Kidney (tissue), 14 donors: ENCODE results near the gene CD52. TPM values are rescaled to one million over a fixed set of nuclear protein-coding genes. Genes with fewer than 3 reads are reported as not detected.

Experiments
- DNase-seq, 5 donors: peaks; one replicate each; pipeline ENCODE4 v3.0.0-alpha.2; 2013 to 2020
- FAIRE-seq: peaks from 2 replicates; lab custom pipeline; 2012; peaks lifted over from hg19 to GRCh38; lab: Jason Lieb, UNC
- H3K27ac ChIP-seq, 2 donors: one replicate each; pipeline ENCODE4 v1.7.0; 2013; ENCODE audit warnings: low read depth in 2 of 2, low read length in 2 of 2, inconsistent platforms in 1 of 2
- H3K27me3 ChIP-seq: one replicate; pipeline ENCODE4 v1.7.1; 2013; ENCODE audit warnings: low read length, inconsistent platforms; ENCODE audit not compliant: control insufficient read depth, insufficient read depth
- H3K36me3 ChIP-seq, 3 donors: one replicate each; pipeline versions ENCODE4 v1.7.0 to v1.7.1; 2013; ENCODE audit warnings: low read length in 3 of 3, control low read depth in 1 of 3, inconsistent platforms in 1 of 3; ENCODE audit not compliant: insufficient read depth in 3 of 3, control insufficient read depth in 2 of 3
- H3K4me1 ChIP-seq, 3 donors: one replicate each; pipeline versions ENCODE4 v1.7.0 to v1.7.1; 2013; ENCODE audit warnings: low read length in 3 of 3, inconsistent platforms in 1 of 3, low read depth in 1 of 3; ENCODE audit not compliant: control insufficient read depth in 2 of 3, insufficient read depth in 2 of 3
- H3K4me3 ChIP-seq, 3 donors: one replicate each; pipeline versions ENCODE4 v1.7.0 to v1.8.1; 2013; ENCODE audit warnings: low read length in 3 of 3, control low read depth in 1 of 3, inconsistent platforms in 1 of 3
- H3K9ac ChIP-seq, 3 donors: one replicate each; pipeline versions ENCODE4 v1.7.0 to v1.7.1; 2013; ENCODE audit warnings: low read length in 3 of 3, control low read depth in 1 of 3, inconsistent platforms in 1 of 3
- H3K9me3 ChIP-seq, 3 donors: one replicate each; pipeline versions ENCODE4 v1.7.0 to v1.7.1; 2013; ENCODE audit warnings: low read length in 3 of 3, control low read depth in 1 of 3, inconsistent platforms in 1 of 3; ENCODE audit not compliant: control insufficient read depth in 2 of 3, insufficient read depth in 1 of 3
- CTCF ChIP-seq: IDR thresholded peaks from 3 replicates; pipeline ENCODE4 v1.5.1; 2012; ENCODE audit warnings: mild to moderate bottlenecking, moderate library complexity, borderline replicate concordance; ENCODE audit not compliant: insufficient read depth; ENCODE audit errors: extremely low read depth
- intact Hi-C: fragments of 100-400 bp; cut with DNase I; formaldehyde crosslinking; loops from one replicate; pipeline ENCODE4 v1.11.1; 2022
- polyA plus RNA-seq: library from polyadenylated mRNA; stranded (reverse); fragments of 350-450 nt; fragmentation: Illumina TruSeq; extraction: RNeasy Lipid Tissue Mini Kit (QIAGEN cat#74804); gene quantifications from one replicate; pipeline ENCODE4 v1.2.3, GENCODE V29; 2014; ENCODE audit warnings: low read depth, low replicate concordance; ENCODE audit not compliant: insufficient read depth
- total RNA-seq: library from RNA; stranded (reverse); fragmentation: NEBNext Ultra II Directional; extraction: Animal tissue kit (Norgen Biotek cat#: 25700); gene quantifications from one replicate; pipeline ENCODE4 v1.2.1, GENCODE V29; 2021
- donor health status: control.
- donor health status: control.
- donor health status: control.
- donor health status: control.
- donor health status: control.
- donor health status: DM: yes; HTN: yes; CAD: no.
- donor health status: Normal renal cell carcinoma (clear cell type).

CD52 gene
- total and polyA plus RNA-seq, 2 donors from 2014 or later: 13.2 to 30.8 TPM

GRCh38 chr1:26281091-26281958, 36.4 kb upstream of the CD52 start:
- no peak overlapping the region for H3K27ac ChIP-seq
- no peaks in the 10 kb centered on the region for H3K9me3 ChIP-seq
- peaks cover 0 to under 1% (median 0%) of the 10 kb centered on the region in 3 donors for H3K36me3 ChIP-seq
- FAIRE-seq (no peak), DNase-seq (no peak)
- no peak overlapping the region for H3K4me3 ChIP-seq
- peaks cover 7 to 29% (median 28%) of the 10 kb centered on the region in 3 donors for H3K4me1 ChIP-seq
- no peak overlapping the region for H3K9ac ChIP-seq
- no peak for TF ChIP-seq CTCF
- intact Hi-C loops: no loop called here
- no peaks in the 10 kb centered on the region for H3K27me3 ChIP-seq

DNA sequence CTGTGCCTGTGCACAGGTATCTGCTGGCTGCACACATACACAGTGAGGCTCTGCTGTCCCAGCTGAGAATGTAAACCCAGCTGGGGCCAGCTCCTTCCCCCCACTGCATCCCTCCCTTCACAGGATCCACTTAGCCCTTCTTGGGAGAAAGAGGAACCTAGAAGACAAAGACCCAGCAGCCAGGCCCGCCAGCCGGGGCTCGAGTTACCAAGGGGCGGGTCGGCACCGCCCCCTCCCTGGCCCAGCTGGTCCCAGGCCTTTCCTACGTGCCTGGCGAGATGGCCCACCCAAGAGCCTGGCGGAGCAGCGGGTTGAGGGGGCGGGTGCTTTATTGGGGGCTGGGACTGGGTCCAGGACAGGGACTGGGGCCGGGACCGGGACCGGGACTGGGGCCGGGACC, 35.8 kb upstream of the CD52 start:
- TF ChIP-seq CTCF: no peak
- Histone ChIP-seq H3K27ac (no peak overlapping the region), H3K27me3 (no peaks in the 10 kb centered on the region), H3K9ac (no peak overlapping the region), H3K4me1 (peaks cover 7 to 25% (median 22%) of the 10 kb centered on the region in 3 donors), H3K36me3 (no peaks in the 10 kb centered on the region), H3K9me3 (no peaks in the 10 kb centered on the region), H3K4me3 (no peak overlapping the region)
- FAIRE-seq (no peak), DNase-seq (peak; percentile 73 to 90 (median 86))
- intact Hi-C loops: no loop called here

- Histone ChIP-seq H3K9ac (no peak overlapping the region), H3K9me3 (no peaks in the 10 kb centered on the region), H3K36me3 (no peaks in the 10 kb centered on the region), H3K27me3 (no peaks in the 10 kb centered on the region), H3K4me1 (peaks cover 7 to 20% (median 18%) of the 10 kb centered on the region in 3 donors), H3K27ac (no peak overlapping the region), H3K4me3 (no peak overlapping the region)
- no peak for FAIRE-seq
- TF ChIP-seq CTCF: no peak
- DNase-seq: peak in 1 of 5 donors; percentile 73
- intact Hi-C loops: no loop called here
Observed at GRCh38 chr1:26282401-26282918, 35.3 kb upstream of the CD52 start.
